Measurements from ENCODE around the gene PGM2L1.

Gene PGM2L1

GRCh38 chr11:74400606-74401005 is 2.4 kb upstream of the PGM2L1 start:
- no peak overlapping the region for H3K27ac ChIP-seq
- DNase-seq (ENCODE audit: low spot score) = no peak
- no peak overlapping the region for H3K4me3 ChIP-seq
- TF ChIP-seq CTCF (IDR thresholded peaks at IDR 0.05) = no peak

GRCh38 chr11:74397501-74398243 is 561 bp downstream of the PGM2L1 start:
- Histone ChIP-seq H3K4me3 (peak overlapping the region; percentile 79), H3K27ac (peak overlapping the region; percentile 87 to 94)
- no peak for TF ChIP-seq CTCF (IDR thresholded peaks at IDR 0.05)
- peak; percentile 78 for DNase-seq (ENCODE audit: low spot score)

- no peak overlapping the region for H3K27ac ChIP-seq
- no peak overlapping the region for H3K4me3 ChIP-seq
- no peak for TF ChIP-seq CTCF (IDR thresholded peaks at IDR 0.05)
- no peak for DNase-seq (ENCODE audit: low spot score)
Measured at GRCh38 chr11:74392256-74392655, 6.0 kb downstream of the PGM2L1 start.

- no peak overlapping the region for H3K27ac ChIP-seq
- no peak for DNase-seq (ENCODE audit: low spot score)
- no peak overlapping the region for H3K4me3 ChIP-seq
- TF ChIP-seq CTCF (IDR thresholded peaks at IDR 0.05) = no peak
Measured at GRCh38 chr11:74391193-74391592, 7.0 kb downstream of the PGM2L1 start.

- H3K4me3 ChIP-seq = no peak overlapping the region
- DNase-seq (ENCODE audit: low spot score) = no peak
- no peak overlapping the region for H3K27ac ChIP-seq
- TF ChIP-seq CTCF (IDR thresholded peaks at IDR 0.05) = no peak
Measured at GRCh38 chr11:74390697-74391096, 7.5 kb downstream of the PGM2L1 start.

- no peak for DNase-seq (ENCODE audit: low spot score)
- Histone ChIP-seq H3K4me3 (no peak overlapping the region), H3K27ac (no peak overlapping the region)
- TF ChIP-seq CTCF (IDR thresholded peaks at IDR 0.05) = peak; percentile 60
Measured at GRCh38 chr11:74388678-74389327, 9.4 kb downstream of the PGM2L1 start.

- no peak for TF ChIP-seq CTCF (IDR thresholded peaks at IDR 0.05)
- H3K4me3 ChIP-seq = no peak overlapping the region
- no peak overlapping the region for H3K27ac ChIP-seq
- DNase-seq (ENCODE audit: low spot score) = no peak
Measured at GRCh38 chr11:74384641-74385040, 13.6 kb downstream of the PGM2L1 start.
